ENCODE results near the gene ZIC2. TPM values are rescaled to one million over a fixed set of nuclear protein-coding genes. Genes with fewer than 3 reads are reported as not detected.

Gene ZIC2
- total and polyA plus RNA-seq, 2 of the 8 experiments (the other 6 are each of a cell fraction or from before 2014, with no cell fraction given) = 53.2 to 372 TPM

DNA sequence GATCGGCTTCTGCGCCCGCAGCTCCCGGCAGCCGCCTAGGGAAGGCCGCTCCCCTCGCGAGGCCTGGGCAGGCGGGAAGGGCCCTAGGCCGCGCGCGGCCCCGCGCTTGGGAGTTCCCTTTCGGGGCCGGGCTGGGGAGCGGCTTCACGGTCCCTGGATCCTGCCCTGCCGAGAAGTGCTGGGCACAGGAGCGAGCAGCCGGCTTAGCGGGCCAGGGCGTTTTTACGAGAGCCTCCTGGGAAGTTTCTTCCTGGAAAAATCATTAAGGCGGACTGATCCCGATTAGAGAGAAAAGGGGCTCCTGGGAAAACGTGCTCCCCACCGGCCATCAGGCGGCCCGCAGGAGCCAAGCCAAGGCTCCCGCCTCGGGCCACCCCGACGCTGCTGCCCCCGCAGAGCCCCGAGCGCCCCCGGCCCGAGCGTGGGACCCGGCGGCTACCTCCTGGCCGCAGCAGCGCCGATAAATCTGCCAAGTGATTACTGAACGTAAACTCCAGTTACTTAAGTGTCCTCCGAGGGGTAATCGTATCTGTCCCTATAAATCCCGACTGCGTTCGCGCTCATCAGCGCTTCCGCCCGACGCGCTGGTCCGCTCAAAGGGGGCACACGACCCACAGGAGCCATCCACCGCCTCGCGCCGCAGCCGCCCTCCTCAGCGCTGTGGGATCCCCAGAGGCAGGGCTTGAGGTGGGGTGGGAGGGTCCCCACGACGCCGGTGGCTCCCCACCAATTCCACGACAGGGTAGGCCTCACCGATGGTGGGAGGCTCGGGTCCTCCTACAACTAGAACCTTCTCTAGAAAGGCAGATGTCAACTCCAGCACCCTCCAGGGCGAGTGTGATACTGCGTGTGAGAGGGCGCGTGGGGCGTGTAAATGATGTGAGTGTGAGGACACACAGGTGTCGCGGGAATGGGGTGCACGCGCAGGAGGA, 12.8 kb upstream of the ZIC2 start (continued):
- TF ChIP-seq EGR1 (IDR thresholded peaks at IDR 0.05; ENCODE audit: borderline replicate concordance, low read depth, low read length) (no peak), POLR2AphosphoS5 (IDR thresholded peaks at IDR 0.05; ENCODE audit: low read depth, low read length) (no peak), KDM4A (IDR thresholded peaks at IDR 0.05; ENCODE audit: low read depth, low read length, severe bottlenecking) (peak; percentile 28), HDAC6 (IDR thresholded peaks at IDR 0.05; ENCODE audit: low read depth, low read length) (no peak)
